Measurements from ENCODE around the gene GID8.
A peak's percentile ranks its signal among the peaks of the same experiment; 100 is the strongest.

GID8 gene

GRCh38 chr20:62891111-62891510 is 46.8 kb upstream of the GID8 start:
- no peak overlapping the region for H3K4me3 ChIP-seq (ENCODE audit: control insufficient read depth, low read depth, low read length)
- no peak for TF ChIP-seq CTCF (IDR thresholded peaks at IDR 0.05; ENCODE audit: control insufficient read depth, insufficient read depth, low read depth, low read length, missing control alignments)
- DNase-seq (ENCODE audit: low read depth) = no peak

GRCh38 chr20:62892348-62893304 is 45.3 kb upstream of the GID8 start:
- no peak overlapping the region for H3K4me3 ChIP-seq (ENCODE audit: control insufficient read depth, low read depth, low read length)
- DNase-seq (ENCODE audit: low read depth) = no peak
- TF ChIP-seq CTCF (IDR thresholded peaks at IDR 0.05; ENCODE audit: control insufficient read depth, insufficient read depth, low read depth, low read length, missing control alignments) = no peak

- TF ChIP-seq CTCF (IDR thresholded peaks at IDR 0.05; ENCODE audit: control insufficient read depth, insufficient read depth, low read depth, low read length, missing control alignments) = peak; percentile 13
- no peak overlapping the region for H3K4me3 ChIP-seq (ENCODE audit: control insufficient read depth, low read depth, low read length)
- no peak for DNase-seq (ENCODE audit: low read depth)
These were observed 44.2 kb upstream of the GID8 start for GRCh38 chr20:62893700-62894099.

GRCh38 chr20:62894261-62894660 is 43.7 kb upstream of the GID8 start:
- TF ChIP-seq CTCF (IDR thresholded peaks at IDR 0.05; ENCODE audit: control insufficient read depth, insufficient read depth, low read depth, low read length, missing control alignments) = no peak
- DNase-seq (ENCODE audit: low read depth) = no peak
- no peak overlapping the region for H3K4me3 ChIP-seq (ENCODE audit: control insufficient read depth, low read depth, low read length)

- DNase-seq (ENCODE audit: low read depth) = no peak
- no peak for TF ChIP-seq CTCF (IDR thresholded peaks at IDR 0.05; ENCODE audit: control insufficient read depth, insufficient read depth, low read depth, low read length, missing control alignments)
- H3K4me3 ChIP-seq (ENCODE audit: control insufficient read depth, low read depth, low read length) = no peak overlapping the region
These were observed 42.4 kb upstream of the GID8 start for GRCh38 chr20:62895539-62895938.

GRCh38 chr20:62896526-62896925 is 41.4 kb upstream of the GID8 start:
- no peak for DNase-seq (ENCODE audit: low read depth)
- TF ChIP-seq CTCF (IDR thresholded peaks at IDR 0.05; ENCODE audit: control insufficient read depth, insufficient read depth, low read depth, low read length, missing control alignments) = no peak
- H3K4me3 ChIP-seq (ENCODE audit: control insufficient read depth, low read depth, low read length) = no peak overlapping the region
